Suppressor macrophage treated with lipopolysaccharide for 4 hours (primary cell): ENCODE results near the gene SMIM35.

Source experiments
- DNase-seq: peaks from one replicate; pipeline ENCODE4 v3.0.0-alpha.2; 2020

Gene SMIM35

GRCh38 chr11:118108513-118108912 is 21.8 kb upstream of the SMIM35 start:
- no peak for DNase-seq

- DNase-seq: no peak
These were observed 20.1 kb upstream of the SMIM35 start for GRCh38 chr11:118106789-118107335.

- DNase-seq: no peak
These were observed 19.0 kb upstream of the SMIM35 start for GRCh38 chr11:118105657-118106305.

GRCh38 chr11:118104491-118104890 is 17.7 kb upstream of the SMIM35 start:
- no peak for DNase-seq

GRCh38 chr11:118102721-118103261 is 16.0 kb upstream of the SMIM35 start:
- peak; percentile 19 for DNase-seq

GRCh38 chr11:118100691-118101232 is 14.0 kb upstream of the SMIM35 start:
- DNase-seq: no peak

GRCh38 chr11:118099838-118100556 is 13.2 kb upstream of the SMIM35 start:
- no peak for DNase-seq

GRCh38 chr11:118098996-118099837 is 12.5 kb upstream of the SMIM35 start:
- DNase-seq: no peak

- DNase-seq: no peak
These were observed 9.2 kb upstream of the SMIM35 start for GRCh38 chr11:118095967-118096367.

GRCh38 chr11:118095493-118095892 is 8.7 kb upstream of the SMIM35 start:
- DNase-seq: no peak

- DNase-seq: no peak
These were observed 6.3 kb upstream of the SMIM35 start for GRCh38 chr11:118092907-118093571.

- DNase-seq: no peak
These were observed 4.9 kb upstream of the SMIM35 start for GRCh38 chr11:118091690-118092089.

GRCh38 chr11:118090545-118091162 is 3.9 kb upstream of the SMIM35 start:
- DNase-seq: no peak

- peak; percentile 55 for DNase-seq
These were observed 1.8 kb upstream of the SMIM35 start for GRCh38 chr11:118088531-118088930.

GRCh38 chr11:118087931-118088330 is 1.2 kb upstream of the SMIM35 start:
- DNase-seq: peak; percentile 34

GRCh38 chr11:118084656-118085055 is 2.1 kb downstream of the SMIM35 start:
- no peak for DNase-seq

- peak; percentile 66 for DNase-seq
These were observed 2.5 kb downstream of the SMIM35 start for GRCh38 chr11:118084247-118084646.

- DNase-seq: no peak
These were observed 3.7 kb downstream of the SMIM35 start for GRCh38 chr11:118082880-118083552.

GRCh38 chr11:118081241-118081958 is 5.4 kb downstream of the SMIM35 start:
- DNase-seq: peak; percentile 70

GRCh38 chr11:118080296-118080695 is 6.5 kb downstream of the SMIM35 start:
- DNase-seq: no peak
